Colonic mucosa (tissue), 4 donors: ENCODE results near the gene KMT2C. TPM values are rescaled to one million over a fixed set of nuclear protein-coding genes. Genes with fewer than 3 reads are reported as not detected.
"Not testable (repeated sequence)": the region's sequence is repeated elsewhere in the genome, so short reads cannot be mapped to it uniquely, and the experiment has no call there.

ENCODE experiments used
- DNase-seq: peaks from one replicate; pipeline ENCODE4 v3.0.0-alpha.2; 2020
- H3K27ac ChIP-seq: fragments of 200-600 bp; one replicate; pipeline ENCODE4 v1.8.0; 2021
- H3K27me3 ChIP-seq: fragments of 200-600 bp; one replicate; pipeline ENCODE4 v1.8.0; 2021
- H3K36me3 ChIP-seq: fragments of 200-600 bp; one replicate; pipeline ENCODE4 v1.8.0; 2021
- H3K4me1 ChIP-seq: fragments of 200-600 bp; one replicate; pipeline ENCODE4 v1.8.0; 2021; ENCODE audit warnings: mild to moderate bottlenecking
- H3K4me3 ChIP-seq: fragments of 200-600 bp; one replicate; pipeline ENCODE4 v1.8.0; 2021
- H3K9ac ChIP-seq, 2 donors: one replicate each; pipeline ENCODE4 v1.7.0; 2013; ENCODE audit warnings: control low read depth in 2 of 2, low read depth in 2 of 2, low read length in 2 of 2
- H3K9me3 ChIP-seq: fragments of 200-600 bp; one replicate; pipeline ENCODE4 v1.8.0; 2021
- intact Hi-C: fragments of 100-400 bp; cut with DNase I; formaldehyde crosslinking; loops from one replicate; pipeline ENCODE4 v1.14.1; 2022
- total RNA-seq, 2 donors: library from RNA; stranded (reverse); fragmentation: NEBNext Ultra II Directional in 1 of 2; extraction: Animal tissue kit (Norgen Biotek cat#: 25700) in 1 of 2; gene quantifications; one replicate each; pipeline ENCODE4 v1.2.1, GENCODE V29; 2021
- TF ChIP-seq, protein P1 (sequence below): fragments of 200-600 bp; IDR thresholded peaks from one replicate; pipeline ENCODE4 v1.8.0; 2022; ENCODE audit warnings: antibody characterized with exemption, mild to moderate bottlenecking
- donor health status: healthy.
- donor health status: DM: no; HTN: no; CAD: no.
- donor health status: DM: no; HTN: no; CAD: no.

The KMT2C gene
- total RNA-seq, 2 donors from 2014 or later, result 70.9 to 73.3 TPM

GRCh38 chr7:152464312-152465118, 28.7 kb upstream of the KMT2C start:
- DNase-seq, result peak; percentile 66
- Histone ChIP-seq H3K9ac (peak overlapping the region; percentile 73 to 99), H3K27ac (peak overlapping the region; percentile 100), H3K4me3 (peak overlapping the region; percentile 92), H3K4me1 (no peaks in the 10 kb centered on the region), H3K36me3 (no peaks in the 10 kb centered on the region), H3K9me3 (no peaks in the 10 kb centered on the region), H3K27me3 (no peaks in the 10 kb centered on the region)
- intact Hi-C loops, result loop anchor here (10.0 kb wide), 1 partner anchor 110 kb away; no protein-coding TSS in a partner anchor
- TF ChIP-seq, protein P1, sequence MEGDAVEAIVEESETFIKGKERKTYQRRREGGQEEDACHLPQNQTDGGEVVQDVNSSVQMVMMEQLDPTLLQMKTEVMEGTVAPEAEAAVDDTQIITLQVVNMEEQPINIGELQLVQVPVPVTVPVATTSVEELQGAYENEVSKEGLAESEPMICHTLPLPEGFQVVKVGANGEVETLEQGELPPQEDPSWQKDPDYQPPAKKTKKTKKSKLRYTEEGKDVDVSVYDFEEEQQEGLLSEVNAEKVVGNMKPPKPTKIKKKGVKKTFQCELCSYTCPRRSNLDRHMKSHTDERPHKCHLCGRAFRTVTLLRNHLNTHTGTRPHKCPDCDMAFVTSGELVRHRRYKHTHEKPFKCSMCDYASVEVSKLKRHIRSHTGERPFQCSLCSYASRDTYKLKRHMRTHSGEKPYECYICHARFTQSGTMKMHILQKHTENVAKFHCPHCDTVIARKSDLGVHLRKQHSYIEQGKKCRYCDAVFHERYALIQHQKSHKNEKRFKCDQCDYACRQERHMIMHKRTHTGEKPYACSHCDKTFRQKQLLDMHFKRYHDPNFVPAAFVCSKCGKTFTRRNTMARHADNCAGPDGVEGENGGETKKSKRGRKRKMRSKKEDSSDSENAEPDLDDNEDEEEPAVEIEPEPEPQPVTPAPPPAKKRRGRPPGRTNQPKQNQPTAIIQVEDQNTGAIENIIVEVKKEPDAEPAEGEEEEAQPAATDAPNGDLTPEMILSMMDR, result no peak

DNA sequence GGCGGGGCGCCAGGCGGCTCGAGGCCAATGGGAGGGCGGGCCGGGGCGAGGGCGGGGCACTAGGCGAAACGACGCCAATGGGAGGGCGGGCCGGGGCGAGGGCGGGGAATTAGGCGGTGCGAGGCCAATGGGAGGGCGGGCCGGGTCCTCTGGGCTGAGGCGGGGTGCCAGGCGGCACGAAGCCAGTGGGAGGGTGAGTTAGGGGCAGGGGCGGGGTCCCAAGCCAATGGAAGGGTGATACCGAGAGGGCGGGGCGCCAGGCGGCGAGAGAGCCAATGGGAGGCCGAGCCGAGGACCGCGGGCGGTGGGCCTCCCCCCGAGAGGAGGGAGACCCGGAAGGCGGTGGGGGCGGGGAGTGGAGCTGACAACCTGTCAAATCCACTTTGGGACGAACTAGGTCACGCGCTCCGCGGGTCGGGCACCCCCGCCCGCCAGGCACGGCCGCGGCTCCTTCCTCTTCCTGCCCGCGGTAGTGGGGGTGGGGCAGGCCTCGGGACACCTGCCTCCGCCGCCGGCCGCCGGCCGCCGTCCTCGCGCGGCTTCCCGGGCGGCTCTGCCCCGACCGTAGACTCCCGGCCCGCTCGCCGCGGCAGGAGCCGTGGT, 28.0 kb upstream of the KMT2C start:
- TF ChIP-seq, protein P1, result no peak
- Histone ChIP-seq H3K4me1 (no peaks in the 10 kb centered on the region), H3K4me3 (peak overlapping the region; percentile 92), H3K27ac (peak overlapping the region; percentile 100), H3K9ac (peak overlapping the region; percentile 73 to 99), H3K36me3 (no peaks in the 10 kb centered on the region), H3K9me3 (no peaks in the 10 kb centered on the region), H3K27me3 (no peaks in the 10 kb centered on the region)
- intact Hi-C loops, result loop anchor here (10.0 kb wide), 1 partner anchor 109 kb away; no protein-coding TSS in a partner anchor
- DNase-seq, result peak; percentile 100

DNA sequence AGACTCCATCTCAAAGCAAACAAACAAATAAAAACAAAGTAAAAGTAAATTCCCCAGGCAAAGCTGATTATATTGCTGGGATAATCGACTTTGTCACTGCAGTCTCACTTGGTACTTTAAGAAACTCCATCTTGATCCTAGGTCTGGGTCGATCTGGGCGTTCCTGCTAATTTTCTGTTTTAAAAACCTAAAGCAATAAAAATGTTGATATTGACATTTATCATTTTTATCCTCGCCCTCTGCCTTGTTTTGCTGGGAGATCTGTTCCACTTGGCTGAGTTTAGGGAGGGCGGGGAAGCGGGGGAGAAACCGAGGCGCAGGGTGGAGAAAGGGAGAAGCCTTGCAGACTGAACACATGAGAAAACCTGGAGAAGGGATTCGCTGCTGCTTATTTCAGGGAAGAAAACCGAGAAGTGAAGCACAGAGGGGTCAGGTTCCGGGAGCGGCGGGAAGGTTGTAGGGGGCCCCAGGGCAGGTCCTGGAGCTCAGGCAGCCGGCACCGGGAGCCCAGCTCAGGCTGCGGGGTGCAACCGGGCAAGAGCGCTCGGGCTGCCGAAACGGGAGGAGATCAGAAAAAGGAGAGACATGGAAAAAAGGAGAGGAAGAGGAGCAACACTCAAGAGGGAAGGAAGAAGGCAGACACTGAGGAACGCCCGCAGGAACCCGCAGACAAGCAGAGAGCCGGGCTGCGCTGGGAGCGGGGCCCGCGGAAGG, 27.3 kb upstream of the KMT2C start:
- Histone ChIP-seq H3K36me3 (no peaks in the 10 kb centered on the region), H3K4me3 (peak overlapping the region; percentile 60), H3K27ac (peak overlapping the region; percentile 95), H3K9ac (peak overlapping the region; percentile 75 to 89), H3K27me3 (no peaks in the 10 kb centered on the region), H3K4me1 (no peaks in the 10 kb centered on the region), H3K9me3 (no peaks in the 10 kb centered on the region)
- TF ChIP-seq, protein P1, result no peak
- no peak for DNase-seq
- intact Hi-C loops, result loop anchor here (10.0 kb wide), 1 partner anchor 108 kb away; no protein-coding TSS in a partner anchor

DNA sequence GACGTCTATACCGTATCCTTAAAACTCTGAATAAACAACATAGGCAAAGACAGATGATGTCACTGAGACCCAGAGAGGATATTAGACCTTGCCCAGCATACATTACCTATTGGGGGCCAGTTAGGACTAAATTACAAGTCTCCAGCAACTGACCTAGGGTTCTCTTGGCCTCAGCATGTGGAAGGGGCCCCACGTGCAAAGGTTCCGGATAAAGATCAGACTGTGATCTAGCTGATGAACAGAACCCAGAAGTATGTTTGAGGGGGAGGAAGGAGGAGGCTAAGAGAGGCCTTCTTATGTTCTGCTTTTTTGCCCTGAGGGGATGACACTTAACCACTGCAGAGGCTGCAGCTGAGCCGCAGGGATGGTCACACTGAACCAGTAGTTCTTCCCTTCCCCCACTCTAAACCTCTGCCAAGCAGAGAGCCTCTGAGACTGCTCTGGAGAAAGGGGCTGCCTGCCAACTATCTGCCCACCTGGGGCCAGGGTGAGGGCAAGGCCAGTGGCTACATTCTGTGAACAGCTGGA, 24.0 kb upstream of the KMT2C start:
- no peaks in the 10 kb centered on the region for H3K27me3 ChIP-seq
- H3K4me1 ChIP-seq, result no peaks in the 10 kb centered on the region
- intact Hi-C loops, result loop anchor here (10.0 kb wide), 1 partner anchor 105 kb away; no protein-coding TSS in a partner anchor
- H3K36me3 ChIP-seq, result no peaks in the 10 kb centered on the region
- no peak overlapping the region for H3K9ac ChIP-seq
- DNase-seq, result peak; percentile 22
- no peak overlapping the region for H3K4me3 ChIP-seq
- no peaks in the 10 kb centered on the region for H3K9me3 ChIP-seq
- TF ChIP-seq, protein P1, result no peak
- no peak overlapping the region for H3K27ac ChIP-seq

GRCh38 chr7:152451356-152451755, 15.6 kb upstream of the KMT2C start:
- H3K4me1 ChIP-seq, result no peaks in the 10 kb centered on the region
- H3K27ac ChIP-seq, result no peak overlapping the region
- H3K9ac ChIP-seq, result no peak overlapping the region
- TF ChIP-seq, protein P1, result no peak
- H3K27me3 ChIP-seq, result no peaks in the 10 kb centered on the region
- intact Hi-C loops, result no loop called here
- H3K9me3 ChIP-seq, result no peaks in the 10 kb centered on the region
- no peak for DNase-seq
- no peaks in the 10 kb centered on the region for H3K36me3 ChIP-seq
- no peak overlapping the region for H3K4me3 ChIP-seq

DNA sequence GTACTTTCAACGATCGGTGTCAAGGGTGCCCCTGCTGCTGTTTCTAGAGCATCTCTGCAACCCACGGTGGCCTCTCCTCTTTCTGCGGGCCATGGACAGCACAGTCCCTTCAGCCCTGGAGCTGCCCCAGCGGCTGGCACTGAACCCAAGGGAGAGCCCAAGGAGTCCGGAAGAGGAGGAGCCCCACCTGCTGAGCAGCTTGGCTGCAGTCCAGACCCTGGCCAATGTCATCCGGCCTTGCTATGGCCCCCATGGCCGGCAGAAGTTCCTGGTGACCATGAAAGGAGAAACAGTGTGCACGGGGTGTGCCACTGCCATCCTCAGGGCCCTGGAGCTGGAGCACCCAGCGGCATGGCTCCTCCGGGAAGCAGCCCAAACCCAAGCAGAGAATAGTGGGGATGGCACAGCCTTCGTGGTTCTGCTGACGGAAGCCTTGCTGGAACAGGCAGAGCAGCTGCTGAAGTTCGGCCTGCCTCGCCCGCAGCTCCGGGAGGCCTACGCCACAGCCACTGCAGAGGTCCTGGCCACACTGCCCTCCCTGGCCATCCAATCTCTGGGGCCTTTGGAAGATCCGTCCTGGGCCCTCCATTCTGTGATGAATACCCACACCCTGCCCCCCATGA, 9.7 kb upstream of the KMT2C start:
- H3K4me3 ChIP-seq, H3K9me3 ChIP-seq, H3K27ac ChIP-seq, H3K27me3 ChIP-seq, H3K36me3 ChIP-seq, DNase-seq, H3K9ac ChIP-seq, H3K4me1 ChIP-seq, intact Hi-C loops: not testable (repeated sequence)
